Subcutaneous abdominal adipose tissue (tissue), 5 donors: ENCODE results near the gene CIB2.
"Not testable (repeated sequence)": the region's sequence is repeated elsewhere in the genome, so short reads cannot be mapped to it uniquely, and the experiment has no call there.

Experiments used
- H3K27ac ChIP-seq: one replicate; pipeline ENCODE4 v1.7.0; 2013; ENCODE audit warnings: low read depth, mild to moderate bottlenecking, inconsistent platforms, low read length, moderate library complexity
- H3K27me3 ChIP-seq, 5 donors: one replicate each; pipeline ENCODE4 v1.7.0; 2013; ENCODE audit warnings: low read length in 5 of 5, inconsistent platforms in 1 of 5; ENCODE audit not compliant: control insufficient read depth in 5 of 5, insufficient read depth in 4 of 5
- H3K36me3 ChIP-seq, 5 donors: one replicate each; pipeline ENCODE4 v1.7.0; 2013; ENCODE audit warnings: low read length in 5 of 5; ENCODE audit not compliant: control insufficient read depth in 5 of 5, insufficient read depth in 5 of 5
- H3K4me1 ChIP-seq, 5 donors: one replicate each; pipeline ENCODE4 v1.7.0; 2013; ENCODE audit warnings: low read length in 5 of 5, mild to moderate bottlenecking in 3 of 5, moderate library complexity in 1 of 5; ENCODE audit not compliant: control insufficient read depth in 5 of 5, insufficient read depth in 5 of 5
- H3K4me3 ChIP-seq, 5 donors: one replicate each; pipeline ENCODE4 v1.7.0; 2013; ENCODE audit warnings: low read length in 5 of 5, low read depth in 1 of 5
- H3K9ac ChIP-seq, 5 donors: one replicate each; pipeline ENCODE4 v1.7.0; 2013; ENCODE audit warnings: low read length in 5 of 5, mild to moderate bottlenecking in 4 of 5, moderate library complexity in 3 of 5
- H3K9me3 ChIP-seq, 5 donors: one replicate each; pipeline ENCODE4 v1.7.0; 2013; ENCODE audit warnings: low read length in 5 of 5; ENCODE audit not compliant: control insufficient read depth in 5 of 5
- donor health status: healthy.
- donor health status: healthy.
- donor health status: healthy.
- donor health status: healthy.
- donor health status: healthy.

CIB2 gene

GRCh38 chr15:78168608-78169007, 37.4 kb upstream of the CIB2 start:
- no peak overlapping the region for H3K9ac ChIP-seq
- no peak overlapping the region for H3K27ac ChIP-seq
- H3K27me3 ChIP-seq, result no peaks in the 10 kb centered on the region
- no peaks in the 10 kb centered on the region for H3K4me1 ChIP-seq
- H3K9me3 ChIP-seq, result peaks cover 0 to 5% (median 0%) of the 10 kb centered on the region in 5 donors
- peaks cover 39 to 91% (median 80%) of the 10 kb centered on the region in 5 donors for H3K36me3 ChIP-seq
- H3K4me3 ChIP-seq, result no peak overlapping the region

GRCh38 chr15:78167227-78167888, 36.1 kb upstream of the CIB2 start:
- Histone ChIP-seq H3K36me3 (peaks cover 43 to 92% (median 81%) of the 10 kb centered on the region in 5 donors), H3K4me1 (no peaks in the 10 kb centered on the region), H3K9ac (no peak overlapping the region), H3K27me3 (no peaks in the 10 kb centered on the region), H3K4me3 (no peak overlapping the region), H3K9me3 (peaks cover 0 to 5% (median 0%) of the 10 kb centered on the region in 5 donors), H3K27ac (no peak overlapping the region)

GRCh38 chr15:78164010-78164409, 32.8 kb upstream of the CIB2 start:
- no peak overlapping the region for H3K27ac ChIP-seq
- H3K36me3 ChIP-seq, result peaks cover 36 to 88% (median 74%) of the 10 kb centered on the region in 5 donors
- no peaks in the 10 kb centered on the region for H3K9me3 ChIP-seq
- H3K4me3 ChIP-seq, result no peak overlapping the region
- no peaks in the 10 kb centered on the region for H3K27me3 ChIP-seq
- H3K4me1 ChIP-seq, result no peaks in the 10 kb centered on the region
- H3K9ac ChIP-seq, result no peak overlapping the region

DNA sequence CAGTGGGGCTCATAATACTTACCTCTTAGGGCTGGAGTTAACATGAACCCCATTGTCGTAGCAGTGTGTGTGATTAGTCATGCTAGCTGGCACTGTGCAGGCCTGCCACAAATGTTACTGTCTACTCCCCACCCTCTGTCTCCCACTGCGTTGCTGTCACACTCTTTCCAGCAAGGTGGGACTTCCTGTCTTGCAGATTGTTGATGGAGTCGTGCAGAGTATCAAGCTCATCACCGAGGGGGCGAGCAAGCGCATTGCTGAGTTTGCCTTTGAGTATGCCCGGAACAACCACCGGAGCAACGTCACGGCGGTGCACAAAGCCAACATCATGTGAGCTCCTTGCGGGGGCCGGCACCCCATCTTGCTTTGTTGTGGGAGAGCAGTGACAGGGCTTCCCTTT, 30.8 kb upstream of the CIB2 start:
- H3K4me1 ChIP-seq, result peaks cover 0 to 2% (median 0%) of the 10 kb centered on the region in 5 donors
- H3K4me3 ChIP-seq, result no peak overlapping the region
- no peaks in the 10 kb centered on the region for H3K9me3 ChIP-seq
- H3K27me3 ChIP-seq, result no peaks in the 10 kb centered on the region
- H3K27ac ChIP-seq, result no peak overlapping the region
- H3K36me3 ChIP-seq, result peaks cover 25 to 76% (median 58%) of the 10 kb centered on the region in 5 donors
- no peak overlapping the region for H3K9ac ChIP-seq

DNA sequence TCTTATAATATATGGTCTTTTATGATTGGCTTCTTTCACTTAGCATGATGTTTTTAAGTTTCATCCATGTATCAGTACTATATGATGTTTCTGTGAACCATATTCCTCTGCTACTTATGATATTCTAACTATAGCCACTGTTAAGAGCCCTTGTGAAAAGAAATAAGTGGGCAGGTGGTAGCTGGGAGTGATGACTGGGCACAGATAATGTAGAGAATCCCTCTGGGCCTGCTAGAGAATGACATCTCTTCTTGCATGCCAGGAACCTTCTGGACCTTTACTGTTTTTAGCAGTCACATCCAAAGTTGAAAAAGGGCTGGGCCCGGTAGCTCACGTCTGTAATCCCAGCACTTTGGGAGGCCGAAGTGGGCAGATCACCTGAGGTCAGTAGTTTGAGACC, 28.1 kb upstream of the CIB2 start:
- peaks cover 2 to 28% (median 23%) of the 10 kb centered on the region in 5 donors for H3K4me1 ChIP-seq
- no peak overlapping the region for H3K9ac ChIP-seq
- no peaks in the 10 kb centered on the region for H3K27me3 ChIP-seq
- H3K36me3 ChIP-seq, result peaks cover 17 to 54% (median 36%) of the 10 kb centered on the region in 5 donors
- H3K4me3 ChIP-seq, result no peak overlapping the region
- H3K9me3 ChIP-seq, result no peaks in the 10 kb centered on the region
- no peak overlapping the region for H3K27ac ChIP-seq

GRCh38 chr15:78157203-78157602, 26.0 kb upstream of the CIB2 start:
- Histone ChIP-seq H3K27ac (peak overlapping the region; percentile 38), H3K36me3 (peaks cover 7 to 35% (median 19%) of the 10 kb centered on the region in 5 donors), H3K27me3 (no peaks in the 10 kb centered on the region), H3K4me3 (no peak overlapping the region), H3K4me1 (peaks cover 2 to 31% (median 23%) of the 10 kb centered on the region in 5 donors), H3K9ac (no peak overlapping the region), H3K9me3 (no peaks in the 10 kb centered on the region)

DNA sequence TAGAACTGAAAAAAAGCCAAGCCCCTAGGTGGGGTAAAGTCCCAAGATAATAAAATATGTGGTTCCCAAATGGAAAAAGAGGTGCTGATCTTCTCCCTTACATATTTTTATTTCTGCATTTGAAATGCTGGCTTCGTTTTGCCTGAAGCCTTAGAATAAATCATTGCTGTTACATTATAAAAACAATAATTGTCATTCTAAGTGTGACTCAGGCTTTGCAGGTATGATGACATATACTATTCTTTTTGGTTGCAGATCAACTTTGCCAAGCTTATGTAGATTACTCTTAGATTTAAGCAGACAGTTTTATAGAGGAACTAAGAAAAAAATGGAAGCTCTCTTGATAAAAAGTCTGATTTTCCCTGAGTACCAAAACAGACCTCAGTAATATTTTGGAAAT, 25.4 kb upstream of the CIB2 start:
- no peaks in the 10 kb centered on the region for H3K9me3 ChIP-seq
- peaks cover 7 to 30% (median 14%) of the 10 kb centered on the region in 5 donors for H3K36me3 ChIP-seq
- peak overlapping the region; percentile 75 for H3K27ac ChIP-seq
- H3K4me1 ChIP-seq, result peaks cover 2 to 31% (median 23%) of the 10 kb centered on the region in 5 donors
- H3K9ac ChIP-seq, result peak overlapping the region in 1 of 5 donors; percentile 52
- H3K27me3 ChIP-seq, result no peaks in the 10 kb centered on the region
- no peak overlapping the region for H3K4me3 ChIP-seq

DNA sequence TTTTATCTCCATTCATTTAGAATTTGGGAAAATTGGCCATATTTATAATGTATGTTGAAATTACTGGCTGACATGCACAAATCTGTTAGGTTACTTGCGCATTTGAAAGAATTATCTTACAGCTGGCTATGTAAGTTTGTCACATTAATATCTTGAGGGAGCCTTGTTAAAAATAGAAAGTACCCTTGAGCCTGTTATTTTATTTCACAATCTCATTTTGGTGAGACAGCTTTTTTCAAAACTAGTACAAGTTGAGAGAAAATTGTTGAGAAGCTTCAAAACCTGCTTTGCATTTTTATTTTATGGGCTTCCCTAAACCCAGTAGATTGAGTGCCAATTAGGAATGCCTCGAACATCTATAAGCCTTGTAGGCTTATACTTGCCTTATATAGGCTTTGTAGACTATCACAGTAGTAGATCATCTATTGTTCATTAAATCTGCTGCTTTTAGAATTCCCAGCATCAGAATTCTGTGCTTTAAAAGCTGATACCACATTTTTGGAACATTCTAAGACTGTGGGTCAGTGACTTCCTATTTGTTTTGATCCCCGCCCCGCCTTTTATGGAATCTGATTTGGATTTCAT, 24.2 kb upstream of the CIB2 start:
- peaks cover 2 to 38% (median 27%) of the 10 kb centered on the region in 5 donors for H3K4me1 ChIP-seq
- H3K4me3 ChIP-seq, result no peak overlapping the region
- H3K27ac ChIP-seq, result peak overlapping the region; percentile 75
- H3K36me3 ChIP-seq, result peaks cover 0 to 20% (median 6%) of the 10 kb centered on the region in 5 donors
- H3K9me3 ChIP-seq, result no peaks in the 10 kb centered on the region
- H3K9ac ChIP-seq, result peak overlapping the region in 1 of 5 donors; percentile 48
- no peaks in the 10 kb centered on the region for H3K27me3 ChIP-seq

DNA sequence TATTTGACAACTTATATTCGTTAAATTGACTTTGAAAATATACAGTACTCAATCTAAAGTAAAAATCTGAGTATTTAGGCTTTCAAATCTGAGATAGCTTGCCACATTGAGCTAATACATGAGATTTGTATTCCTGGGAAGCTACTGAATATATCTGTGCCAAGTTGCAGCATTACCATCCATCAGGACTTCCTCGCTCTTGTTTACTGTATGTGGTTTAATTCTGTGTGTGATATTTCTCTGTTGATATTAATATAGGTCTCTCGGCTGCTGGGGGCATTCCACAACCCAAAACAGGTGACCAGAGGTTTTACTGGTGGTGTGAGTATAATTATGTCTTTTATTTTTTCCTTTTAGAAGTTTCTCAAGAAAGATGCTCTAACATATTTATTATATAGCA, 23.7 kb upstream of the CIB2 start:
- Histone ChIP-seq H3K9ac (peak overlapping the region in 2 of 5 donors; percentile 0 to 48), H3K9me3 (no peaks in the 10 kb centered on the region), H3K27me3 (no peaks in the 10 kb centered on the region), H3K4me3 (no peak overlapping the region), H3K36me3 (peaks cover 0 to 18% (median 3%) of the 10 kb centered on the region in 5 donors), H3K27ac (peak overlapping the region; percentile 75), H3K4me1 (peaks cover 5 to 43% (median 31%) of the 10 kb centered on the region in 5 donors)

- H3K36me3 ChIP-seq, H3K4me3 ChIP-seq, H3K9me3 ChIP-seq, H3K27me3 ChIP-seq: not testable (repeated sequence)
- H3K9ac ChIP-seq, result peak overlapping the region in 1 of 5 donors; percentile 97
- peak overlapping the region; percentile 78 for H3K27ac ChIP-seq
- H3K4me1 ChIP-seq, result peaks cover 7 to 61% (median 56%) of the 10 kb centered on the region in 5 donors
These were observed 19.8 kb upstream of the CIB2 start for GRCh38 chr15:78151075-78151474.
